GM11168 (cell line): ENCODE data around the gene APEX2.
"Not testable (repeated sequence)": the region's sequence is repeated elsewhere in the genome, so short reads cannot be mapped to it uniquely, and the experiment has no call there.

ENCODE experiments used
- in situ Hi-C: fragments of 300-500 bp; cut with MboI; formaldehyde crosslinking; loops from one replicate; pipeline ENCODE4 v1.12.0; 2022; ENCODE audit warnings: low sequenced_read_pairs; ENCODE audit not compliant: unreplicated experiment

Gene APEX2

DNA sequence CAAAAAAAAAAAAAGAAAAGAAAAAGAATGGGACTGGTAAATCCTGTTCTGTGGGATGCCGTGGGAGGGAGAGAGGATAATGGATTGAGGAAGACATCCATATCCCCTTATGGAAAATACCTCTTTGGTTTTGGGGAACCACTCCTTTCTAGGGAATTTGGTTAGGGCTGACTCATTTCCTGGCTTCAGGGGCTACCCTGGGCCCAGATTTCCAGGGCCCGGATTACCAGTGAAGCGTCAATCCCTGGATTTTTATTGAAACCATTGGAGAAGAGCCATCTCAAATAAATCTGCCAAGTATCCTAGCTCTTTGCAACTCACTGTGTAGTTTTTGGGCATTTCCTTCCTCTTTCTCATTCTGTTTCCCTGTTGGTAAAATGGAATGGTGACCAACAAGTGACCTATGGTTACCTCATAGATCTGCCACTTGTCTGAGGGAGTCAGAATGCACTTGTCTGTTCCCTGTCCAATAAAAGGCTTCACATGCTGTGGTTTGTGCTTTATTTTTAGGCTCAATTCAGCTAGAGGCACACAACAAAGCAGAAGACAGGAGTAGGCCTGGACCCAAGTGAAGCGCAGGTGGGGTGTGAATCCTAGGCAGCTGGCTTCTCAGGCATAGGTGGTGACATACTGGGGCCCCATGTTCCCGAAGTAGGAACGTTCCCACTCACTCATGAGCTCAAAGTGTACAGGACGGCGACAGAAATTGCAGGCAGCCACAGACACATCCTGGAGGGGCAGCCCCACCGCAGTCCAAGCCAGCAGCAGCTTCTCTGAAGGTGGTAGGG lies 8.6 kb downstream of the APEX2 start:
- in situ Hi-C loops: no loop called here

DNA sequence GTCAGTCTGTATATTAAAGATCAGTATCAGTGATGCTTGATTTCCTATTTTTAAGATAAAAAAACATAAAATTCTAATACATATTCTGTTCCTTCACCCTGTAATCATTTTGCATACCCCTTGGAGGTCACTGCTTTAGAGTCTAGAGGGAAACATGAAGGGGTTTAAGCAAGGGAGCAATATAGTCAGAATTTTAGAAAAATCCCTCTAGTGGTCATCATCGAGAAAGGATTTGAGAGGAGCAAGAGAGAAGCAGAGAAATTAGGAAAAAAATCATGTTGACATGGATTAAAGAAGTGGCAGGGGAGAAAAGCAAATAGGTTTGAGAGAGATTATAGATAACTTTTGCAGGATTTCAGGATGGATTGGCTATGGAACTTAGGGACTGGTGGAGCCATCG lies 11.1 kb downstream of the APEX2 start:
- in situ Hi-C loops: no loop called here

DNA sequence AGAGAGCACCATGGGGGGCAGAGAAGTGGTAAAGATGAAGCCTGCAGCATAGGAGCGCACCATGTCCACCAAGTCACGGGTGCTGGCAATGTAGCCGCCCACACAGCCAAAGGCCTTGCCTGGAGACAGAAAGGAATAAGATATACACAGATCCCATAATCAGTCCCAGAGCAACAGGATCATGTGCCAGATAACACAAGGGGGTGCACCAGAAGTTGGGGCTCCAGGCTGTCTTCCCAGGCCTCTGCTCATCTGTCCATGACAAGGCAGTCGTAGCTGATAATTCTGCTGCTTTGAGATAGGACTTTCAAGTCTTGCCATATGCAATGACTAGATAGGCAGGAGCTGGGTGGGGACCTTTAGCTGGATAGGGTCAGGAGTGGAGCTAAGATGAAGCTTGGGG lies 14.7 kb downstream of the APEX2 start:
- in situ Hi-C loops: no loop called here

DNA sequence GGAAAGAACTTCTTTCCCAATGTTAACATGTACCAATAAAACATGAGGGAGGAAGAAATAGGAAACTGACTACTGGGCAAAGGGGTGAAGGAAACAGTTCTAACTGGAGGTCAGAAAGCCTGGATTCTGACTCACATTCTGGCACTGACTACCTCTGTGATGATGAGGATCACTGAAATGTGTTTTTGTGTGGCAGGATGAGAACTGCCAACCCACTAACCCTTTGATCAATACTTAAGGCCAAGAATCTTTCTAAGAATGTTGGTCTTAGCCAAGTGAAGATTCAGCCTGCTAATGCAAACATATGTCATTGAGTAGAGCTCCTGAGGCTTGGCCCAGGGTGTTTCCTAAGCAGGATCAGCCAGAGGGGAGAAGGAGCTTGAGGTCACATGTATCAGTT lies 26.0 kb downstream of the APEX2 start:
- in situ Hi-C loops: no loop called here

DNA sequence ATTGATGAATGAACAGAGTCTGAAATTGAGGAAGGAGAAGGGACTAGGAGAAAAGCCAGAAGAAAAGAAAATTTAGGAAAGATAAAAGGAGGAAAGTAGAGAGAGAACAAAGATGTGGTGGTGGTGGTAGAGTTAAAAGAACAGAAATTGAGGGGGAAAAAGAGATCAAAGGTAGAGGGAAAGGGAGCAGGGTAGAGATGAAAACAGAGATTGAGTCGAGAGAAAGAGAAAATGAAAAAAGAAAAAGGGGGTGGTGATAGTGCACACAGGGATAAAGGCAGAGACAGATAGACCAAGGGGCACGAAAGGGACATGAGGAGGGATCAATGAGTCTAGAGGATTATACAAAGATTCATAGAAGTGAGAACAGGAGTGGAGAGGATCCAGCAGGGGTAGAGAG lies 26.7 kb downstream of the APEX2 start:
- in situ Hi-C loops: no loop called here

DNA sequence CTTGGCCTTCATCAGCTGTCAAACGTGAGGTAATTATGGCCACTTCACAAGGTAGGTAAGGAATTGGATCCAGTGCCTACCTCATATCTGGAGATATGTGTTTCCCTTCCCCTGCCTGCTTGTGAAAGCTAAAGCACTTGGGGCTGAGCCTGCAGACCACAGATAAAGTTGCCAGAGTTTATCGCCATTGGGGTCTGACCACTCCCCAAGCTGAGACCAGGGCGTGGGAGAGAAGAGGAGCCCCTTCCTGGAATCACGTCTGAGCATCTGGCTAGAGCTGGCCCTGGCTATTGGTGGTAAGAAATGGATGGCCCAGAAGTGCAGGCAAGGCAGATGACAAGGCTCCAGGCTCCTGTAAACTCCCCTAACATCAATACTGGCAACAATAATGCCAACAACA lies 27.9 kb downstream of the APEX2 start:
- in situ Hi-C loops: no loop called here

DNA sequence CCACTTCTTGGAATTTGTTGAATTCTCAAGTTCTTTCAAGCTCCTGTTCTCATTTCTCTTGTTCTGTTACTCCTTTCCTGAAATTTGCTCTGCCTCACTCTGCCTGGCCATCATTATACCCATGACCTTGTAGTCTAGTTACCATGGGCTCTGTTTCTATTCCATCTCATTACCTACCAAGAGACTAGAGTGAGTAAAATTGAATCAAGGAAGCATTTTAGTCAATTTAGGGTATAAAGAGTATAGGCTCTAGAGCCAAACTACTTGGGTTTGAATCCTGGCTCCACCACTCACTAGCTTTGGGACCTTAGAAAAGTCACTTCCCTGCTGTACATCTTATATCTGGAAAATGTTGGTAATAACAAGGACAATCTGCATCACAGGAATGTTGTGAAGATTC lies 28.4 kb downstream of the APEX2 start:
- in situ Hi-C loops: no loop called here

DNA sequence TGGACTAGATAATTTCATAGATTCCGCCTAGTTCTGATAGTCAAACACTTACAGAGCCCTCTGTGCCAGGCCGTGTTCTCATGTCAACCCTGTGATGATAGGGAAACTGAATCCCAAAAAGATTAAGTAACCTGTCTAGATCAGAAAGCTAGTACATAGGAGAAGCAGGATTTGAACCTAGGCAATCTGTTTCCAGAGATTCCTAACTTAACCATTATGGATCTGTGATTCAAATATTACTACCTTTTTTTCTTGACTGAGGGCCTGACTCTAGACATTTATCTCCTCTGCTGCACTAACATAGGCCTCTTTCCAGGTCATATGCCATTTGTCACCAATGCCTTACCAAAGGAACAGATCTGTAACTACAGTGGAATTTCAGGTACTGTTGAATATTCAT lies 29.1 kb downstream of the APEX2 start:
- in situ Hi-C loops: no loop called here

DNA sequence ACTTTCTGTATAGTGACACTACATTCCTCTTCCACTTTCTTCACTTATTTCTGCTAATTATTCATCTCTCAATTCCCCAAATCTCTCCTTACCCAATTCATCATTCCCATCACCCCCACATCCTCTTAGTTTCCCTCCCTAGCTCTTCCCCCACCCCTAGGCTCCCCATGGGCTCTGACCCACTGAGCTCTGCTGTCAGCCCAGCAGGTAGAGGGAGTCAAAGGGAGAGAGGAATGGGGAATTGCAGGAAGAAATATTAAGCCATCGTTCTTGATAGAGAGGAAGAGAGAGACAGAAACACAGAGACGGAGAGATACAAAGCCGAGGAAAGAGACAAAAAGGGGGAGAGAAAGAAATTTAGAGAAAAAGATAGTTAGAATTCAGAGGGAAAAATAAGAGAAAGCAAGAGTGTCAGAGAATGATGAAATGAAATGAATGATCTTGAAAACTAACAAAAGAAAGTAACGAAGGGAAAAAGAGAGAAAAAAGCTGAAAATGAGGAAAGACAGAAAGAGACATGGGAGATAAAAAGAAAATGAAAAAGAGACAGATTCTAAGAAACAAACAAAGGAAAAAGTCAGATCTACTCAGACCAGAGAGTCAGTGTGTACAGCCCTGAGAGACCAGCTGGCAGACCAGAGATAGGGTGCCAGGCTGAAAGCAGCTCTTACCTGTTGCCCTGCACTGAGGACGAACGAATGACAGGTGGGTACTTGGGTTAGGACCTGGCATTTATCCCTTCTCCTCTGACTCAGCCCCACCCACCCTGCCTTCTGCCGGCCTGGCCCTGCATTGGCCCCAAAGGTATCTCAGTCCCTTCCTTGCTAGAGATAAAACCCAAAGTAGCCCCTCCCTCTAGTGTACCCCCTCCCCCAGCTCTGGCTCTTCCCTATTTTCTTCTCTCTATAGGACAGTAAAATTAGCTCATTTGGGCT lies 30.4 kb downstream of the APEX2 start, which contains the start of gene ALAS2:
Gene ALAS2 (minus strand): TSS at position 707 of the 935 bp plus-strand sequence. CDS start 4,977 bp downstream, outside the sequence.
- in situ Hi-C loops: no loop called here

DNA sequence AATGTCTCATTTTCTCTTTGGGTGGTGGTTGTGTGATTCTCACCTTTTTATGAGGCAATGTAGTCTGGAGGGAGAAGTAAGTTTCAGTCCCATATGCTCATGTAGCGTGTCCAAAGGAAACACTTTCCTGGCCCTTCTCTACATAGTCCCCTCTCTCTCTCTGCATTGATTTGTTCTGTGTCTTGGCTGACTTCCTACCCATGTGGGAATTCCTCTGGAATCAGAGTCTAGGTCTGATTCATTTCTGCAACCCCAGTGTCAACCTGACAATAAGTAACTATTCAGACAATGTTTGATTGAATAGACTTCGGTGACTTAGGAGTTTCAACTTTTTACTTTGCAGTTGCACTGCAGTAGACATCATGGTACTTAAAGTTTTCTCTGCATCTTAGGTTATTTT lies 33.3 kb downstream of the APEX2 start:
- in situ Hi-C loops: no loop called here

DNA sequence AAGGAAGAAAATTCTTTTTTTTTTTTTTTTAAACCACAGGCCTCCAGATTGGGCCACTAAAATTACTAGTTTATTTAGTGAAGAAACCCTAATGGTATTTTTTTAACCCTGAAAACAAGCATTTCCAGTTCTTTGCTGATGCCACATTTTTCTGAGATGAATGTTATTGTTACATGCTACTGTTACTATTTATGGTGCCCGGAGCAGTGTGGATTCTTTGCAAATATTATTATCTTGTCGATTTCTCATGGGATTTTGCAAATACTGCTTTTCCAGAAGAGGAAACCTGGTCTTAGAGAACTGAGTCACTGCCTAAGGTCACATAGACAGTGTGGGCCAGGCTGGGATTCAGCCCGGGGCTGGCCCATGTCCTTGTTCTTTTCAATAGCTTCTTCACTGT lies 39.3 kb downstream of the APEX2 start:
- in situ Hi-C loops: no loop called here

DNA sequence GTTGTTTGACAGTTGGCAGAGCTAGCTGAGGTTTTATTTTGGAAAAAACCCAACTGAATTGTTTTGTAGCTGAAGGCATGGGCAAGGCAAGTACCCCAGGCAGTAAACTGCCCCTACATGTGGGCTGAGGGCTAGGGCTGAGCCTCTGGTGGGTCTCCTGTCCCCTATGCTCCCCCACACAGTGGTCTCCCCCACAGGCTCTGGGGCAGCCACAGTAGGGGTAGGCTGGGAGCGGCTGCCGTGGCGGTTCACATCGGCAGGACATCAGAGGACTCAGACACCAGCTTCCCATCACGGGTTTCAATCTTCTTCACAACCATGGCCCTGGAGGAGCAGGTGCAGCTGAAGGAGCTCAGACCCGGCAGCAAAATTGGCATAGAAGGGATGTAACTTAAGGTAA lies 41.4 kb downstream of the APEX2 start:
- in situ Hi-C loops: no loop called here

DNA sequence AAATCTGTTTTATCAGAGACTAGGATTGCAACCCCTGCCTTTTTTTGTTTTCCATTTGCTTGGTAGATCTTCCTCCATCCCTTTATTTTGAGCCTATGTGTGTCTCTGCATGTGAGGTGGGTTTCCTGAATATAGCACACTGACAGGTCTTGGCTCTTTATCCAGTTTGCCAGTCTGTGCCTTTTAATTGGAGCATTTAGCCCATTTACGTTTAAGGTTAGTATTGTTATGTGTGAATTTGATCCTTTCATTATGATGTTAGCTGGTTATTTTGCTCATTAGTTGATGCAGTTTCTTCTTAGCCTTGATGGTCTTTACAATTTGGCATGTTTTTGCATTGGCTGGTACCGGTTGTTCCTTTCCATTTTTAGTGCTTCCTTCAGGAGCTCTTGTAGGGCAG lies 50.4 kb downstream of the APEX2 start:
- in situ Hi-C loops: not testable (repeated sequence)

DNA sequence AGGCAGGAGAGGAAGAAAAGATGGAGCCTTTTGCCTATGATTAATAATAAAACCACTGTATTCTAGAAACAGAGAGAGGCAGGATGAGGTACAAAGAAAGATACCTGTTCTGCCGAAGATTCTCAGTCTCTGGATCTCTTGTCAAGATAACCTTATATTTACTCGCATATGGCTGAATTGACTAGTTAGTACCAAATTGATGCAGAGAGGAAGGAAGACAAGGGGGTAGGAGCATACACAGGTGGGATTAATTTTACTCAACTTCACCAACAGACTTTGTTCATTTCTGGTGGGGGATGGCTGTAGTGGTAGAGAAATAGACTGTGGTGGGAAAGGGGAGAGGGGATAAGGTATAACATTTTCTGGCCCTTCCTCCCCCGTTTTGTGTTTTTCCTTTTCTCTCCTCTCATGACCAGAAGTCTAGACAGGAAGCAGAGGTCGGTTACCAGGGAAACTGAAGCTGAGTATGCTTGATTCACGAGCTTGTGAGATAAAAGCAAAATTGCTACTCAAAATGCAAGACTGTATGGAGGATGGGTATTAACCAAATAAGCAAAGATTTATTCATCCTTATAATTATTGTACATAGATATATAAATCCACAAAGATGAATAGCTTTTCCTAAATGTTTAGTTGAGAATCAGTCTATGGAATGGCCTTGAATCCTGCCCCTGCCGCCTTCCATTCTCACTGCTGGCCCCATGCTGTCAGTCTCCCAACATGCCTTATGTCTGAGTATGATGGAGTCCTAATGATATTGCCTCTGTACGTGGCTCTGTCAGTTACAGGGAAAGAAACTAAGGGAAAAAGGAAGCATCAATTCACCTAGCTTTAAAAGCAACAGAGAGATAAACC lies 56.9 kb downstream of the APEX2 start:
- in situ Hi-C loops: no loop called here

DNA sequence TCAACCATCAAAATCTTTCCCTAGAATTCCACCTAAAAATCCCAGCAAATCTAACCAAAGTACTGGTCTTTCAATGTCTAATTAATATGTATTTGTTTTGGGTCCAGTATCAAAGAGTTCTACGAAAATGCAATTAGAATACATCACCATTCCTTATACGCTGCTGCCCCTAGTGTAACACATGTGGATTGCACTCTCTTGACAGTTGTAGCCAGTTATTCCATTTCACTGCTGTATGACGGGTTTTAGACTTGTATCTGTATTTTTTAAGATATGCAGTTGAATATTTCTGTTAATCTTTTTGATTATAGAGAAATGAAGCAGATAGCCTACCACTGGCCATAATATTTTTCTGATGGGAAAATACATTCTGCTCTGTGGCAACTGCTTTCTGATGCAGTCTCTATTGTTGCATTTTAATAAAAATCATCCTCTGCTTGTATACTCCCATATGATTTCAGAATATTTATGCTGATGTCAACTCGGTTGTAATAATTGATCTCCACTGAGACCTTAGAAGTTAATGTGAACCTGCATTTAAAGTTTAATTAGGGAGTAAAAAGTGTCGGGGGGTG lies 57.6 kb downstream of the APEX2 start:
- in situ Hi-C loops: no loop called here
